HTR-8/SVneo (cell line): ENCODE data around the gene SATB2.

Source experiments
- DNase-seq: peaks from one replicate; pipeline ENCODE4 v3.0.0; 2011; ENCODE audit warnings: low spot score, mixed read lengths; ENCODE audit not compliant: insufficient read length
- FAIRE-seq: peaks from 2 replicates; lab custom pipeline; 2011; peaks lifted over from hg19 to GRCh38; lab: Jason Lieb, UNC

SATB2 gene

DNA sequence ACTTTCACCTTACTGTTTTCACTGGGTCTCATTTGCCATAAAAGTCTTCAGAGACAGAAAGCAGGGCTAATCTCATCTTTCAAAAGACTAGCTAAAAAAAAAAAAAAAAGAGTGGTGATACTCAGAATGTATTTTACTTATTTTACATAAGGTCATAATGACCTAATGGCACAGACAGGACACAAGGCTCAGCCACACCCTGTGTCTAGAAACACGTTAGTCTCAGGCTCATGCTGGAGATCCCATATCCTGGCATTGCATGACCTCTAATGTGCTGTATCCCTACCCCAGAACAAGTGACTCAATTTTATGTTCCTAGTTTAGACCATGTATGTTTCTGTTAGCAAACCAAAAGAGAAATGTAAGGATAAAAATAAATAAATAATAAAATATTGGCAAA lies 115.4 kb downstream of the SATB2 start:
- DNase-seq (no peak), FAIRE-seq (no peak)

DNA sequence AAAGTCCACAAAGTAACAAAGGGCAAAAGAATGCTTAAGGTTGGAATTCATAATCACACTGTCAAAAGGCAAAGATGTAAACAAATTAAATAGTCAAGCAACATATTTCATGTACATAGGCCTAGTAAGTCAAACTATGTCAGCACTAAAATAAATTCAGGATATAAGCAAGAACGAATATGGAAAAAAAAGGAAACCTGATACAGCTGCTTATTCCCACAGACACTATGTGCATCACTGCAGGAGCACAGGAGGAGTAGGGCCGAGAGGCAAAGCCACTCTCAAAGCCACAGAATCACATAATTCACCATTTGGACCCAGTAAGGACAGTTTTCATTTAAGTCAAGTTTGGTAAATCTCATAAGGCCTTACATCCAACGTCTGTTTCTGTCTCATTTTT lies 116.6 kb downstream of the SATB2 start:
- no peak for FAIRE-seq
- no peak for DNase-seq

DNA sequence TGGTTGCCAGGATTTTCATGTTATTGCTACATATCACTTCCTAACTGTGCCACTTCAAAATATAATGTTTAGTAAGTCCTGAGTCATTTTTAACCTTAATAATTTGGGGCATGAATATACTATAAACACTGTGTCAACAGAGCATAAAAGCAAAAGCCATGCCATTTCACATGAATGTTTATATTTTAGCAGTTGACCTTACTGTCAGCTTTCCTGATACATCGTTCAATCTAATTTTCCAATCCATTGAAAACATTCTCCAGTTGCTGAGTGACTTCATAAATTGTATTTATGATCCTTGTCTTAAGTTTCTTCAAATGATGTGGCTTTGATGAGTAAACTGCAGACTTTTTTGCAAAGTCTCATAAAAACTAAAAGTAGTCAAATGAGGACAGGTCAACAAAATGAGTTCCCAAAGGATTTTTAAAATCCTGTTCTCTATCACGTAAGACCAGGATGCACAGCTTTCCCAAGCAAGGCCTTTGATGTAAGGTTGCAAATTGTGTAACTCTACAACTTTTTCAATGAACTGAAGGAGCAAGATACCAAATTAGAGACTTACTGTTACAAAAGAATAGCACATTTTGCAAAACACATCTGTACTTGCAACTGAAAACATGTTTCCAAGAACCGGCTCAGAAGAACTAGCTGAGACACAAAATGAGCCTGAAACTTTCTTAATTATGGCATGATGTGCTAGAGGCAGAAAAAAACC lies 117.7 kb downstream of the SATB2 start:
- FAIRE-seq (no peak), DNase-seq (no peak)

DNA sequence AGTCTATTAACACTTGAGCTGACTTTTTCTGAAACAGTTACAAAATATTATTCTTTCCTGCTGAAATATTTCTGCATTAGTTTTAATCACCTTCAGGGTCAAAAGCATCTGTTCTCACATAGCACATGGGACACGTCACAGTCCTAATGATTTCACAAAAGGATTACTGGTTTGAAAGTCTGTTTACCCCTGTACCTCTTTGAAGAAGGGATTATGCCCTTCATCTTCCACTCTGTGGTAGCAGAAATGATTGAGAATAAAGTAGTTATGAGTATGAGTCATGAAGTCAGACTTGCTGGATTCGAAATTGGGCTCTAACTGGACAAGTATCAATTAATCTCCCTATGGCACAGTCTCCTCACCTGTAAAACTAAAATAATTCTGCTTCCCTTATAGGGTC lies 121.2 kb downstream of the SATB2 start:
- FAIRE-seq (no peak), DNase-seq (no peak)

DNA sequence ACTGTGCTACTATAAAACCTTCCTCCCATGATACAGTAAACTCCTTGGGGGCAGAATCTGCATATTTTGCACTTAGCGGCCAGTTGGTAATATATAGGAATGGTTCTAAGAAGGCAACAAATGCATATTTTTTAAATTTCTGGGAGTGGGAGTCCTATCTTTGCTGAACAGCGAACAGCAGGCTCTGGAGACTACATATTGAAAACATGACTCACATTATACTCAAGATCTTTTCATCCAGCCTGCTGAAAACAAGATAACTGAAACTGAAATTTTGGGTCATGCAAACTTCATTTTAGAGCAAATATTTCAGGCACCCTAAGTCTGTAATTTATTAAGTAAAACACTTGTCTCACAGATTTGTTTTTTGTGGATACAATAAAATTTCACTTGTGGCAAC lies 122.2 kb downstream of the SATB2 start:
- DNase-seq: no peak
- no peak for FAIRE-seq

DNA sequence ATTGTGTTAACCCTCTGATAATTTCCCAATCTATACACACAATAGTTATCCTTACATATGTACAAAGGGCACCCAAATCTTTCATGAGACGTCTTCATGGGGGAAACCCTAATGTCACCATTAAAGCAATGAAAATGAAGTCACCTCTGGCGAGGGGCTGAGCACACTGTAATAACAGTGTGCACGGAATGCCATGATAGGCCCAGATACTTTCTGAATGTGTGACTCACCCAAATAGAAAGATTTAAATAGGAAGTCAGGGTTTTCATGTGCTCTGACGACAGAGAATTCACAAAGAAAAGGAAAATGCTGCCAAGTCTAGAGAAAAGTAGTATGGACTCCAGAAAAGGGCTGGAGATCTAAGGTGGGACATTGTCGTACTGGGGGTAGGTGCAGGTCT lies 128.3 kb downstream of the SATB2 start:
- FAIRE-seq: no peak

DNA sequence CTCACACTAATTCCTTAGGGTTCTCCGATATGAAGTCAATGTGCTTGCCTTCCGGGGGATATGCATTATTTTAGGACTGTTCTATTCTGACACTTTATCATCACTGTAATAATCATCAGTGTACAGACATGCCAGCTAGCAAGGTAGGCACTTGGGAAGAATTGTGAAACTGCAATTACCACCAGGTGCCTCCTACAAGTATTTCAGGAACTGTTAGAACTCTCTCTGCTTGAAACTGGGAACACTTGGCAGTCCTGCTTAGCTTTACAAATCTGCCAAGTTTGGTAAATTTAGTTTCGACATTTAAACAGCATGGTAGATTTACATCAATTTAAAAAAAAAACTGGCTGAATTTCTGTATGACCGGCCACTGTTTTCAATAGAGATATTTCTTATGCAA lies 128.7 kb downstream of the SATB2 start:
- FAIRE-seq (no peak), DNase-seq (no peak)

More for the DNA sequence above, 128.3 kb downstream of the SATB2 start:
- no peak for DNase-seq

DNA sequence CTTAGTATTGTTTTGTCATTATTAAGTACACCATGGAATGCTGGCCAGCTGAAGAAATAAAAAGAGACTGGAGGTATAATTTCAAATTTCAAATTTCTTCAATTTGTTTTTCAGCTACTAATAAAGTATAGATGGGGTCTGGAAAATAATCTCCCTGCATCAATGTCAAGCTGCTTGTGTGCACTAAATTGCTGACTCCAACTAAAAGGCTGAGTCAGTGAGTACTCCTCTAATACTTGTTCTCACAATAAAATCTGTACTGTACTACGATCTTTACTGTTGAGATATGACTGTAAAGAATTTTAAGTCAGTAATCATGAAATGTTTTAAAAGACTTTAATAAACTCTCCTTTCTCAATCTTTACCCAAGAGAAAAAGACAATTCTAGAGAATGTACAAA lies 131.9 kb downstream of the SATB2 start:
- DNase-seq: no peak
- no peak for FAIRE-seq

DNA sequence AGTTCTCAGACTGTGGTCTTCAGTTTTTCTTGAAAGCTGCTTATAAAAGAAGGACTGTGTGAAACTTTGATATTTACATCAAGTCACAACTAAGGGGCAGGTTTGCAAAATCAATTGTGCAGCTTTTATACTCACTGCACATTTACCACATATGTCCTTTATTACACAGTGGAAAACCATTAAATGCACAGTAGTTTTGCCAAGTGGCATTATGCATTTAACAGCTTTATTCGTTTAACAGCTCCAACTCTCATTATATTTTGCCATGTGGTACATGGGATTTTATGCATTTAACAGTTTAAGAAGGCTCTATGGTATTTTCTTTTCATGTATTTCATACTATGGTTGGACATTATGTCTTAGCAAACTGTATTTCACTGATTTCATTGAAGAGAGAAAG lies 135.6 kb downstream of the SATB2 start:
- DNase-seq (no peak), FAIRE-seq (no peak)

DNA sequence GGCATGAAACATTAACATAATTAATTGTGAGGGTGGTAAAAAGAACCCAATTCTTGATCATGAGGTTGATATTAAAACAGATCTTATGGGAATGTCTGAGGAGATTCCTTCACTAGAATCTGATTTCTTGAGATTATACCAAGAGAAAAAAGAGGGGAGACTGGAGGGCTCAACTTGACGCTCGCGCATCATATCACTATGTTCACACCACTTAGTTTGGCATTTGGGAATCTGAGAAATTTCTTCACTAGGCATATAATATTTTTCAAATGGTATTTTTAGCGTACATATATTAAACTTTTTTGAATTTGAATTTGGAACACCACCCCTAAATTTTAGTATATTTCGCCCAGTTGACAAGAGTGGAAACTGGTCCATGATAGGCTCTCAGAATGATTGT lies 140.1 kb downstream of the SATB2 start:
- no peak for FAIRE-seq
- no peak for DNase-seq

DNA sequence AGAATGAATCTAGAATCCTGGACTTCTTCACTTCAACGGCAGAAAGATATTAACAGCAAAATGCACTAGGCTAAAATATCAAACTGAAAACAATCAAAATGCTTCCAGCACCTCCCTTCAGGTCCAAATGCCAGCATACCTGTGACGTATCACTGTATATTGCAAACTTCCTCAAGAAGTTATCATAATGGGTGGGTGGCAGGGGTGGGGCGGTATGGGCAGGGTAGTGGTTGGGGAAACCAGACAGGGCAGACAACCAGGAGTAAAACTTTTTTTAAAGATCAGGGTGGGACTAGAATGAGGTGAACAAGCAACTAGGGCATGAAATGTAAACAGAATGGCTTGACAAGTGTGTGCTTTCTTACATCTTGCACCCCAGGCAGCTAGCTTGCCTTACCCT lies 140.9 kb downstream of the SATB2 start:
- DNase-seq (no peak), FAIRE-seq (no peak)

DNA sequence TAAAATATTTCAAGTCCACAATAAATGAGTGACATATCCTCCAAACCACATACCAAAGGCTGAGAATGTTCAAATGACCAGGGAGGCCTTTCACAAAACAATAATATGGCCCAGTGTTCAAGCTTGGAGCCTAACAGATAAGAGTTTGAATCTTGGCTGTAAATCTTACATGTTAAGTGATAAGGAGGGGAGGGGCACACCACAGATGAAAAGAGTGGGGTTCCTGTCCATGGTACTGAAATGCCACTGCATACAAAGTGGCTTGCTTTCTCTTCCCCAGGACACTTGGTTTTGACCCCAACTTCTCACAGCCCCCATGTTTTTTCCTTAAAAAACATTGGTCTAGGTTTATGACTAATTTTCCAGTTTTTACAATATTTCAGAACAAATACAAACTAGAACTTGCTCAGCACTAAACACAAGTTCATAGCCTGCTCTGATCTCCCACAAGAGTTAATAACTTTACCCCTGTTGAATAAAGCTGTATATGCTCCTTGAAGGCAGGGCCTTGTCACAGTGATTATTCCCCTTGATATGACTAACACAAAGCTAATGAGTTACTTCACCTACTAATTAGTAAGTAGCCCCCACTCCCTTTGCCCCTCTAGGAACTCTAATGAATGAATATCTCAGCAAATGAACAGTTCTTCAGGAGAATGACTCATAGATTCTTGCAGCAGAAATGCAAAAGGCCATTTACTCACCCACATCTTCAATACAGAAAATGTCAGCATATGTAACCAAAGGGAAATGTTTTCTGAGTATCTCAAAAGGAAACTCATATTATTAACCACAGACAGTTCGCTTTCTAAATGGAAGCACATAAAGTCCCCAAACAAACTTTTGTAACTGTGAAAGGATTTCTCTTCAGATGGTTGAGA lies 142.2 kb downstream of the SATB2 start:
- no peak for FAIRE-seq
- no peak for DNase-seq

DNA sequence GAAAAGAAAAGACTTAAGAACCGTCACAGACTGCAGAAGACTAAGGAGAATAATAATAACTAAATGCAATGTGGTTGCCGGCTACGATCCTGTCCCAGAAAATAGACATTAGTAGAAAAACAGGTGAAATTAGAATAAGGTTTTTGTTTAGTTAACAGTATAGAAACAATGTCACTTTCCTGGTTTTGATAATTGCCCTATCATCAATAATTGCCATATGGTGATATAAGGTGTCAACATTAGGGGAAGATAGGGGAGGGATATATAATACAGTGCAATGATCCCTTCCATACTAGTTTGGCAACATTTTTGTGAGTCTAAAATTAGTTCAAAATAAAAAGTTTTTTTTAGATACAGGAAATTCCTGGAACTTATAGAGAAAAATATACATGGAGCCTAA lies 144.8 kb downstream of the SATB2 start:
- DNase-seq (no peak), FAIRE-seq (no peak)

DNA sequence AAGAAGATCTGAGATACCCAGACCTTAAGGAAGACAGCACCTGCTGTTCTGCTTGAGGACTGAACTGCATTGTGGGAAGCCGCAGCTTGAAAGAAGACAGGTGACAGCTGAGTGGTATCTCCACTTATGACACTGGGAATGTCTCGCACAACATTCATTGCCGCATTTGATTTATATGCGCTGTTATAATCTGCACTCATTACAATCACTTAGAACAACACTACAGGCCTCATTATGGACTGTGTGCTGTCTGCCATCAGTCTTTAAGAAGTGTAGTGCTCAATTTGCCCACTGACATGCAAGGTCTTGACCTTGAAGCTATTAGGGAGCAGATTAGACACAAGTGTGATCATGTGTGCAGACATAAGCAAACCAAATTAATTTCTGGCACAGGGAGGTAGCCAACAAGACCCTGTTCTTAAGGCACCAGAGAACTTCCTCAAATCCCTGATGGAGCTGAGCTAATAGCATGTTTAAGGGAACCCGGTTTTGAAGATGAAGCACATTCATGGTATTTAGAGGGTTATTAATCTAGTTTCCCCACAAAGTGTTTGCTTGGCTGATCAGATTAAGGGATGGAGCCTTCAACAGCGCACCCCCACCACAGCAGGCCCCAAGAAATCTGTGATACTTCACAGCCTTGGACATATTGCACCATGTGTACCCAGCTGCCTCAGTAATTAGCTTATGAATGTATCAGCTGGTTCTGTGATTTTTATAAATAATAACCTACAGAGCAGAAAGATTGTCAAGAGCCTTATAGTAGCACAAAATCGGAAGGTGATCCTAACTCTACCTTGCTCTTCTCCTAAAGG lies 146.8 kb downstream of the SATB2 start:
- DNase-seq (no peak), FAIRE-seq (no peak)

DNA sequence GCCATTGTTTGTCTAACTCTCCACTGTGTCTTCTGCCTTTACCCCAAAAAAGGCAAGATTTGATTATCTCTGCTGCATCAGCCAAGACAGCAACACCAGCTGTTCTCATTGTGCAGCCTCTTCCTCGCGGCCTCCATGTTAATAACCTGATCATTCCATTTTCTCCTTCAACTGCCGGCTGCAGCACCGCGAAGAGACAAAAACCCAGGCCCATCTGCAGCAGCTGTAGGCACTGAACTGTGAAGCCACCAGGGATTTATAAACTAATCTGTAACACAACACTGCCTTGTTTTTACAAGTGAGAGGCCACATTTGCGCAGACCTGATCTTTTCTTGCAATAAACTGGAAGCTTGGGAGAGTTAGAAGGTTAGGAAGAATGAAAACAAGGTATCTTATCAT lies 147.8 kb downstream of the SATB2 start:
- no peak for DNase-seq

DNA sequence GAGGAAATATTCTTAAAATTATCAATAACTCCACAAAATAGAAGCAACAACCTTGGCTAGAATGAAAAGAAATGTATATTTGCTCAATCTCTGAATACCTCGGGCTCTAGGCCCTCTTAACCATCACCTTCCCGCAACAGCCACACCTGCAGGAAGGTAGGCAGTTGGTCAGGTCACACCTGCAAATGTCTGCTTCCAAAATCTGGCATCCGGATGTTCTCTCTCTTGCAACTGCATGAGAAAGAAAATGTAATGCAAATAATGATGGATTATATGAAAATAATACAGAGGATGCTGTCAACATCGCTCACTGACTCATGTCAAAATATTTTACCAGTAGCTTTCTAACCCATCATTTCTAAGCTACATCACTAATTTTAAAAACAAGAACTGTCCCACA lies 148.3 kb downstream of the SATB2 start:
- DNase-seq: no peak
- no peak for FAIRE-seq

More for the DNA sequence above, 147.8 kb downstream of the SATB2 start:
- FAIRE-seq: no peak

DNA sequence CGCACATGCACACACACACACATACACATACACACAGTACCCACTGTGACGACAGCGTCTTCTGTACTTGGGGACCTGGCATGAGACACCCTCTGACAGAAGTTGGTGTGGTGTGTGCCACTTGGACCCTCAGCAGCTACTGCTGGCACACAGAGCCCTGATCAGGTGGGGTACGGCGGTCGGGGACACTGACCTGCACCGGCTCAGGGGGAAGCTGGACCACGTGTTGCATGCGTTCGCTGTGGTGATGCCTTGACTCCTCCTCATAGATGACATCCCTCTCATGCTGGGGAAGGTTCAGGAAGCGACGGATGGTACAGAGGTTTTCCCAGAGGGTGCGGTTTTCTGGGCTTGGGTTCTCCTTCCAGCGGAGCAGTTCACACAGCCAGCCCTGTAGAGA lies 149.2 kb downstream of the SATB2 start:
- FAIRE-seq (no peak), DNase-seq (no peak)

DNA sequence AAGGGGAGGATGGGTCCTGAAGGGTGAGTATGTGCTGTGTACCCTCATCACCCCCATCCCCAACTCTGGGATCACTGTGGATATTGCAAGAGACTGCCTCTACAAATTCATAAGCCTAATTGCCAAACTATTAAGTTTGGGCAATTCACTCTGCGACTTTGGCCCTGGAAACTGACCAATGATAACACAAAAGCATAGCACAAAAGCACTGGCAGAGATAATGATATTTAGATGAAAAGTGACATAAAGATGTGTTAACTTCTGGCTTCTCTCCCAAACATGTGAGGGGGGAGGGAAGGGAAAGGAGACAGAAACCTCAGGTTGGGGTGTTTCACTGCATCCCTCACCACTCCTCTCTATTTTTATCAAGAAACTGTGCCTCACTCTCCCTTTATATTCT lies 150.3 kb downstream of the SATB2 start:
- FAIRE-seq (no peak), DNase-seq (no peak)

DNA sequence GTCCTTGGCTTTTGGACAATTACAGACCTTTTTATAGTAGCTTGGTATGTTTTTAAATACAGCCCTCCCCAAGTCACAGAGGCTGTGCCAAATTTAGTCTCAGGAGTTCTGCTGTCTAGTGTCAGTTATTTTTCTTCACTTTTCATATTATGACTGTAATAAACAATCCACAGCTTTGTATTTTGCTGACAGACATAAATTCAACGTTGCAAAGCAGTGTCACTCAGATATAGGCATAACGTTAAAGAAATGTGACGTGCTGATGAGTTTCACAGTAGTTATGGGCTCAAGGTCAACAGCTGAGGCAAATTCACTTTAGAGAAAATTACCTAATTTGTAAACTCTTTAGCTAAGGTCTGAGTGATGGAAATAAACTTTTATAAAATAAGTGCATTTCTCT lies 151.6 kb downstream of the SATB2 start:
- FAIRE-seq: no peak
- no peak for DNase-seq

DNA sequence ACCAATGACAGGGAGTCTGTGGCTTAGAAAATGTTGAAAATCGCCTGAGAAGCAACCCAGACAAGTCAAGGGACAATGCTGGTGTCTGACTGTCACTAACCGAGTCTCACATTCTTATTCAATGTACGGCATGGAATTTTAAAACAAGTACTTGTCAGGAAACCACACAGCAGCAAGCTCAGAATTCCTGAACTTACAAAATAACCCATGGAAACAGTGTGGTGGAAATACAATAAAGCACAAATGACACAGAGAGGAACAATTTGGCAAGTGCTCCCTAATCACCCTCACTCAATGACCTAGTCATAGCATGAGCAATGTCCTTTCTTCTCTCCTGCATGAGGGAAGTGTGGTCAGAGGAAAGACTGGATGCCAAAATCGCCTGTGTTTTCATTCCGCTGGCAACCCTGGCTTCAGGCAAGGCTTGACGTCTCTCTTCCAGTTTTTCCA lies 154.0 kb downstream of the SATB2 start:
- FAIRE-seq: peak; percentile 68
- peak; percentile 29 for DNase-seq

DNA sequence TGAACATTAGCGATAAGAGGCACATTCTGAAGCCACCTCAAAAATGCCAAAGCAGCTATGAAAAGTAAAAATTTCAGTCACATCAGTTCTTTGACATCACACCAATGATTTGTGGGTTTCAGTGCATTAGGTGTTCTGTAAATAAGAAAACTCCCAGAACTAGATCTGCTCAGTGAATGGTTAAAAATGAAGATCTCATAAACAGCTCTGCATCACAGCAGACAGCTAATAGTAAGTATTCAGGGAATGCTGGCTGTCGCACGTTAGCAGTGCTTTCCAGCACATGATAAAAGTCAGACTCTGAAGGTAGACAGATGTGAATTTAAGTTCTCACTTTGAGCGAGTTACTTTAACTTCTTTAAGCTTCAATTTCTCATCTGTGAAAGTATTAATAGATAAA lies 154.9 kb downstream of the SATB2 start:
- DNase-seq (no peak), FAIRE-seq (no peak)
